ENCODE results near the gene ATF2.
"Not testable (repeated sequence)": the region's sequence is repeated elsewhere in the genome, so short reads cannot be mapped to it uniquely, and the experiment has no call there.

The ATF2 gene

DNA sequence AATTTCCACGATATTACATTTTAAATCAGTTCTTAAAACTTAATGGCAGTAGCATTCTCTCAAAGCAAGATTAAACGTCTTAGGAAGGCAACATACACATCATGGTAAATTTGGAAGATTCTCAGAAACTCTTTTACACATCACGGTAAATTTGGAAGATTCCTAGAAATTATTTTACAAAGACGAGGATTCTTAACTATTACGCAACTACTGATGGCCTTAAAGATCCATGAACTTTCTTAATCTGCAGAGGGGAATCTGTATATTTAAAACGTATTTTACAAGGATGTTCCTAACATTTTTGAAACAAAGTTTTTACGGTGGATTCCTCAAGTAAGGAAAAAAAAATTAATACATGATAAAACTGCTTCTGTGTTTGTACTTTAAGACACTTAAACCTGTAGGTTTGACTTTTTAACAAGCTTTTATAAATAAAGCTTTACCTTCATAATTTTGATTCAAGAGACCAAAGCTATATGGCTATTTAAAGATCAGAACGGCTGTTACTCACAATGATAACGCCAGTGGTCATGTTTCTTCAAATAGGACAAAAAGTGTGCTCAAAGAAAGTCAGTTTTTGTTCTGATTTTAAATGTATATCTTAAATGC lies 1.7 kb downstream of the ATF2 start:
- DNase-seq (ENCODE audit: low spot score) = no peak

DNA sequence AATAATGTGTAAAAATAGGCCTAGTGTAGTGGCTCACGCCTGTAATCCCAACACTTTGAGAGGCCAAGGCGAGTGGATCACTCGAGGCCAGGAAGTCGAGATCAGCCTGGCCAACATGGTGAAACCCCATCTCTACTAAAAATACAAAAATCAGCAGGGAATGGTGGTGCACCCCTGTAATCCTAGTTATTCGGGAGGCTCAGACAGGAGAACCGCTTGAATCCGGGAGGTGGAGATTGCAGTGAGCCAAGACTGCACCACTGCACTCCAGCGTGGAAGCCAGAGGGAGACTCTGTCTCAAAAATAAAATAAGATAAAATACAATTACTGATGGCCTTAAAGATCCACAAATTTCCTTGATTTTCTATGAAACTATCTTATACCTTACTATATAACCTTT lies 3.8 kb downstream of the ATF2 start:
- no peak for DNase-seq (ENCODE audit: low spot score)

DNA sequence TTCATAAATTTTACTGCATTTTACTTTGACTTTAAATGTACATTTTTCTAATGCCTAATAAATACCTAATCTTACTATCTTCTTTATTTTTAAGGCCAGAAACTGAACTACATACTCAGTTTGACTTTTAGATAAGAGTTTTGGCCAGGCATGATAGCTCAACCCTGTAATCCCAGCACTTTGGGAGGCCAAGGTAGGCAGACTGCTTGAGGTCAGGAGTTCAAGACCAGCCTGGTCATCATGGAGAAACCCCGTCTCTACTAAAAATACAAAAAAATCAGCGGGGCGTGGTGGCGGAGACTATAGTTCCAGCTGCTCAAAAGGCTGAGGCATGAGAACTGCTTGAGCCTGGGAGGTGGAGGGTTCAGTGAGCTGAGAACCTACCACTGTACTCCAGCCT lies 9.1 kb downstream of the ATF2 start:
- DNase-seq (ENCODE audit: low spot score) = no peak

DNA sequence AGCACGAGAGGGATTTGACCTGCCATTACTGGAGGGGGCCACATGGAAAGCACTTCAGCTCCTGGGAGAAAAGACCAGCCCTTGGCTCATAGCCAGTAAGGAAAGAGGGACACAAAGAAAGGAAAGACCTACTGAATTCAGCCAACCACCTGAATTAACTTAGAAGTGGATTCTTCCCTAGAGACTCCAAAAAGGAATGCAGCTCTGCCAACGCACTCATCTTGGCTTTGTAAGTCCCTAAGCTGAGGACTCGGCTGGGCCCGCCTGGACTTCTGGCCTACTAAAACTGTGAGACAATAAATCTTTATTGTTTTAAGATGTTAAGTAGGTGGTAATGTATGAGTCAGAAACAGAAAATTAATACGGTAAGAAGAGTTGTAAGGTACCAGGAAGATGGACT lies 11.5 kb downstream of the ATF2 start:
- DNase-seq (ENCODE audit: low spot score) = no peak

DNA sequence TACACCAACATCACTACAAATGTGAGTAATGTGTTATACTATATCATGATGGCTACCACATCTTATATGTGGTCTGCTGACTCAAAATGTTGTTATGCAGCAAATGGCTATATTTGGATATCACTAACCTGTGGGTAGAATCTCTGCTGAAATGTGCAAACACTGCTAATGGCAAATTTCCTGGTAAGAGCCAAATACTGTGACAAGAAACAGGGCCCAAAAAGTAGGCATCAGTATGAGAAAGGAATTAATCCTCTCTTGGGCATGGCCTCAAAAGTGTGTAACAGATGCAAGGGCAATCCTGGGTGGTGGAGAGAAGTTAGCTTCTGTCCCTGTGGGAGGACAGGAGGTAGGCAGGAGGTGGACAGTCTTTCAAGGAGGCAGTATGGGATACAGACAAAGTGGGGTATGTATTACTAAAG lies 13.3 kb downstream of the ATF2 start:
- no peak for DNase-seq (ENCODE audit: low spot score)

DNA sequence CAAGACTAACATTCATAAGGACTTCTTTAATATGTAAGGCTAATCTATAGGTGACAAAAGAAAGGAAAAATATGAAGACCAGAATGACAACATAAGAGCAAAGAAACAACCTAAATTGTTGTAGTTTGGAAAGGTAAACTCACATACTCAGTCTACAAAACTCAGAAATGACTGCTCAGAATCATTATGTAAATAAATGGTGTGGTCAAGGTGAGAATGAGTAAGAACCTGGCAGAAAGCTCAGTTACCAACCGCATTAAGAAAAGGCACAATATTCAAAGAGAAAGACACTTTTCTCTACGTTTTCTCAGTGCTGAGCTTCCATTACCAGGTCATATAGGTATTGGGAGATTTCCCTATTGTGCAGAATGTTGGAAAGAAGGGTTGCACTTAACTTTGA lies 15.8 kb downstream of the ATF2 start:
- no peak for DNase-seq (ENCODE audit: low spot score)

DNA sequence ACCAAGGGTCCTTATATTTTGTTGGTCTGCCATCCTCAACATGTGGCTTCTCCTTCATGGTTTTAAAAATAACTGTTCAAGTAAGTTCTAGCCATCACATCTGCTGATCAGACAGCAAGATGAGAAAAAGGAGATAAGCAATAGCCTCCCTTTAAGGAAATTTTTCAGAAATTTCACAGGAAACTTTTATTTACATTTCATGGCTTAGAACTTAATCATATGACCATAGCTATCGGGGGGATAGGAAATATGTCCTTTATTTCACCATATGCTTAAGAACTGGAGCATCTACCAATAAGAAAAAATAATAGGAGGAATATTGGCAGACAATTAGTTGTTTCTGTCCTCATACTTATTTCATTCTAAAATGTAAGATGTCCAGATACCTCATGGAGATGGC lies 16.2 kb downstream of the ATF2 start:
- no peak for DNase-seq (ENCODE audit: low spot score)

DNA sequence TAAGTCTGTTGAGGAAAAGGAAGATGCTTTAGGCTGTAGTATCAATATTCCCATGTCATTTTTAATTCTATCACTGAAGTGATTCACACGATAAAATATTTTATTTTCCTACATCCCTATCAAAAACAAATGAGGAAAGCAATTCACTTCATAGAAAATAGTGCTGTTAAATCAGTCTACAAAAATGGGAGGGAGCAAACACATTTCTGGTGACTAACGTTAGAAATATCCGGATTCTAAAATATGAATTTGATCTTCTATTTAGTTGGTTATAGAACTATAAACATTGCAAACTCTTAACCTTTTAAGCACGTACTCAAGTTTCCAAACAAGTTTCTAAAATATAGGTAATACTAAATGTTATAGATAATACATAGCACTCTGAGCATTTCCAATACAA lies 20.8 kb downstream of the ATF2 start:
- DNase-seq (ENCODE audit: low spot score) = no peak

DNA sequence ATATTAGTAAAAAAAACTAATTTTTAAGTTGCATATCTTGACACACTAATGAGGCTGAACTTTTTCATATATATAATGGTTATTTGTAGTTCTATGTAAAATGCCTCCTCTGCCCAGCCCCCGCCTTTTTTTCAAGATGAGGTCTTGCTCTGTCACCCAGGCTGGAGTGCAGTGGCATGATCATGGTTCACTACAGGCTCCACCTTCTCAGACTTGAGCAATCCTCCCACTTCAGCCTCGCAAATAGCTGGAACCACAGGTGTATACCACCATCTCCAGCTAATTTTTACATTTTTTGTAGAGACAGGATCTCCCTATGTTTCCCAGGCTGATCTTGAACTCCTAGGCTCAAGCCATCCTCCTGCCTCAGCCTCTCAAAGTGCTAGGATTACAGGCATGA lies 24.3 kb downstream of the ATF2 start:
- no peak for DNase-seq (ENCODE audit: low spot score)

DNA sequence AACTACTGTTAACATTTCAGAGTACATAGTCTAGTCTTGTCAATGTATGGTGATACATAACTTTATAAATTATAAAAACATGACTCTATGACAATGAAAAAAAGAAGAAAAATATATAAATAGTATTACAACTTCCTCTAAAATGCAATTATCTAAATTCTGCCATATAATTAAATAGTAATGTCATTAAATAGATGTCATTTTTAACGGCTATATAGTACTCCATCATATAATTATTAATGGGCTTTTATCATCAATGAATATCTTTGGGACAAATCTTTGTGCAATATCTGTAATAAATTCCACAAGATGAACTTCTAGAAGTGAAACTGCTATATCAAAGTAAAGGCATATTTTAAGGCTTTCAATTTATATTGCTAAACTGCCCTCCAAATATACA lies 24.8 kb downstream of the ATF2 start:
- no peak for DNase-seq (ENCODE audit: low spot score)

DNA sequence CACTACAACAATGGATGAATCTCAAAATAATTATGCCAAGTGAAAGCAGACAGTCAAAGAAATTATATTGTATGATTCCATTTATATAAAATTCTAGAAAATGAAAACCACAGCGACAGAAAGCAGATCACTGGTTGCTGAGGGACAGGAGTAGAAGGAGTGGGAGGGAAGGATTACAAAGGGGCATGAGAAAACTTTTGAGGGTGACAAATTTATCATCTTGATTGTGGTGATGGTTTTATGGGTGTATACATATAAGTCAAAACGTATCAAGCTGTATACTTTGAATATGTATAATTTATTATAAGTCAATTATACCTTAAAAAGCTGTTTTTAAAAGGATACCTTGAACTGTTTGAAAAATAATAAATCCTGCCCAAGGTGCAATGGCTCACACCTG lies 27.7 kb downstream of the ATF2 start:
- DNase-seq (ENCODE audit: low spot score) = no peak

DNA sequence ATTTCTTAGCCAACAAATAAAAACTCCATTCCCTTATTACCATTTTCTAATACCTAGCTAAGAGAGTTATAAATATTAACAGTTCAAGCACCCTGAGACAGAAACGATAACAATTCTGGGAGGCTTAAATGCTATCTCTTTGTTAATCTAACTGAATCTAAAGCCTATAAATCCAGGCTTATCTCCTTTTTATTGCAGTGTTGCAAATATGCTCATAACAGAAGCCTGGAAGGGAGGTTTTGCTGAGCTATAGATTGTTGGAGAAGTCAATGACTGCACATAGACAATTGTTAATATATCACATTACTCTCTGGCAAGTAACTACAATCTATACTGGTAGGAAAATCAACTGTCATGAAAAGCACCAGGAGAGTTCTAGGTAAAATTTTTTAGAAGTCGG lies 30.2 kb downstream of the ATF2 start:
- no peak for DNase-seq (ENCODE audit: low spot score)

DNA sequence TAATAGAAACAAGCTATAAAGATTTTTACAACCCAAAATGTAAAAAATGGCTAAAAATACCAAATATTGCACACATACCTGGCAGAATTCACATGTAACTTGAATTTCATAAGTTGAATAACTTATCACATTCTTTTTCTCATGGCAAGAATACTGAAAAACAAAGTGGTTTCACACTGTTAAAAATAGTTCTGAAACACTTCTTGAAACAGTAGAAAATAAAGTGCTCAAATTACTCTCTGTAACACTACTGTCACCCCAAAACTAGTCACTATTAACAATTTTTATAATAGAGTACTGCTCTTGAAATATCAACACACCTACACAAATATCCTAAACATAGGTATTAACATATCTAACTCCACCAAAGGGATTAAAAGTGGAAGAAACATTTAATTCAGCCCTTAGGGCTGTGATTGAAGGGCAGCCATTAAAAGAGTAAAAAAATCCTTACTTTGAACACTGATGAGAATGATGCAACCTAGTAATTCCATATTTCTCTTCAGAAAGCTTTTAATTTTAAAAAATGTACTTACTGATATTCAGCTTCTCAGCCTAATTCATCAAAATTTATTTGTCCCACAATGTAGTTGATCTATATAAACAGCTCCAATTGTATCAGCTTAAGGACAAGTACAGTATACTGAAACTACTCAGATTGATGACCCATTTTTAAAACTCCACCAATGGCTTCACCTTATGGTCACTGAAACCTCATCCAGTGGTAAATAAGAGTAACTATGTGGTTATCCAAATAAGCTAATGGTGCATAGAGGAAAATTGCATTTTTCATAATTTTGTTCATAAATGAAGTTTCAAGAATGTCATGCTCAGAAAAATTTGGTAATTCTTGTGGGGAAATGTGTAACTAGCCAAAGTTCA lies 31.4 kb downstream of the ATF2 start:
- no peak for DNase-seq (ENCODE audit: low spot score)

DNA sequence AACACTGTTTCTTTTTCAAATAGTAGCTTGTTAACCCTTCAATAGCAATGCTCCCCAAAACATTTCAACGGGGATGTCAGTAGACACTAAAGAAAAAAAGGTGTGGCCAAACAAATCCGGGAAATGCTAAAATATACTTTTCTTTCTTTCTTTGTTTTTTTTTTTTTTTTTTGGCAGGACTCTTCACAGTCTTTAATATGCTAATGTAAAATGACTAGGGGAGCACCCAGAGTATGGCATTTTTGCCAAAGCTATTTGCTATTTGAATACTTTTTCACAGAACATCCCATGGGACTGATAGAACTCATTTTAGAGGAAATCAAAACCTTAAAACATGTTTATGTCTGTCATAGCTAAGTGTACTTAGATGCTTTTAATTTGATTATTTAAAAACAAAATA lies 32.1 kb downstream of the ATF2 start:
- no peak for DNase-seq (ENCODE audit: low spot score)

DNA sequence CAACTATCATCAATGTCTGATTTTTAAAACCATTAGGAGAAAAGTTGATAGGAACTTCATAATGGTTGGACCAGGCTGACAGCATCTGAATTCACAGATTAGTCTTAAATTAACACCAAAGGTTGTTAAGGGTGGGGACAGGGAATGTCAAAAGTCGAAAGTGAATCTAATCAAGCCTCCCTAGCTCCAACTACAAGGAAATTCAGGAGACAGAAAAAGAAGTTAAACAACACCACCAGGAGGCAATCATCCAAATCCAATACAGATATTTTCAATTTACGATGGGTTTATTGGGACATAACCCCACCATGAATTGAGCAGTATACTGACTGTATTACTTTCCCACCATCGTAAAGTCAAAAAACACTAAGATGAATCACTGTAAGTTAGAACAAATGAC lies 32.8 kb downstream of the ATF2 start:
- DNase-seq (ENCODE audit: low spot score) = no peak

DNA sequence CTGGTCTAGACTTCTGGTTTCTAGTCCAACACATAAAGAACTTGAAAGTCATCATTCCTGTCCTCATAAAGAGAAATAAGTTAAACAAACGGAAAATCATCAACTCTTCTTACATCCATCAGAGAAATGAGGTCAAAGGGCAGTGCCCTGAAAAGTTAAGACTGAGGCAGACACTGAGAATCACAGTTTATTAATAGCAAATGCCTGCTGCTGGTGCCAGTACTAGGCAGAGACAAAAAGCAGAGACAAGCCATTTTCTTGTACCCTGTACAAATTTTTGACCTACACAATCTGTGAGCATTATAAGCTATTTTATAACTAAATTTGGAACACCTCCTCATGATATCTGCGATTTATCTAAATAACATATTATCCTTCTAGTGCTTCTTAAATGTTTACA lies 36.8 kb downstream of the ATF2 start:
- DNase-seq (ENCODE audit: low spot score) = no peak

DNA sequence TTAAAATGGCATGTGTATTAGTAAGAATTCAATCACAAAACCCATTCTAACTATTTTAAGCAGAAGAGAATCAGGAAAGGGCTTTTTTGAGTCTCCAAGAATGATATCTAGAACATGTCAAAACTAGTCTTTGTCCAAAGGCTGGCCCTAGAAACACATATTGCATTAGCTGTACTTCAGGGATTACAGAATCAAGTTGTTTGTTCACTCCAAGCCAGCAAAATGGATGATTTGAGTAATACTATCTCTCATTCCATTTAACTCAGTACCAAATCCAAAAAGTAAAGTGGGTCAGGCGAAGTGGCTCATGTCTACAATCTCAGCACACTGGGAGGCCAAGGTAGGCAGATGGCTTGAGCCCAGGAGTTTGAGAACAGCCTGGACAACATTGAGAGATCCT lies 41.3 kb downstream of the ATF2 start:
- DNase-seq (ENCODE audit: low spot score) = no peak

DNA sequence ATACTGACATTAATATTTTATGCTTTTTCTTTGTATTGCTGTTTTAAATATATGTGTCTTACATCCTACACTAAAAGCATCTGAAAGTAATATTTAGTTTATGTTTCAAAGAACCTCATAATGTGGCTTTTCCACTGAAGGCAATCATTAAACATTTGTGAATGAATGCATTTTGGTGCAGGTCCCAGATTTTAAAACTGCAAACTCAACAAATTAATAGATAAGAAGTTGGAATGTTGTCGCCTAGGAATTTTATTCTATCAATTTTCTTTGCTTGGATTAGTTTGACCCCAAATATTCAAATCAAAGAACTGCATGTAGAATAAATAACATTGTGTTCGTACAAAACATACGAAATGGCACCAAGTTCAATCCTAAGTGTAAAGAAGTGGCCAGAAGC lies 44.7 kb downstream of the ATF2 start:
- DNase-seq (ENCODE audit: low spot score) = no peak

DNA sequence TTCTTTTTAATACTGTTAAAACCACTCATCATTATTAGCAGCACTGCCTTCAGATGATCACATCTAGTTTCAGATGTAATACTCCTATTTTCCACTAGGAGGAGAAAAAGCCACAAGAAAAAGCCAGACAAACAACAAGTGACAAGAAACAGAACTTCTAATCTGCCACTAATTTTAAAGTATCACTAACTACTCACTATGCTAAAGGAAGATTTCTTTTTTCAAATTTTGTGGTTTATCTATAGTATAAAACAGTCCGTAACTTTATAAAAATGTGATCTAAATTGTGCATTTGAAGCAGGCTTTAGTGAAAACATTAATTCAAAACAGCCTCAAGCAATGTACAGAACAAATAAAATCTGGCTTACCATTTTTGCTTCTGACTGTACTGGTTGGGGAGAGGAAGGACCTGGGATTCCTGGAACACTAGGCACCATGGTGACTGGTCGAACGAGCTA lies 56.8 kb downstream of the ATF2 start:
- DNase-seq (ENCODE audit: low spot score) = peak; percentile 27

DNA sequence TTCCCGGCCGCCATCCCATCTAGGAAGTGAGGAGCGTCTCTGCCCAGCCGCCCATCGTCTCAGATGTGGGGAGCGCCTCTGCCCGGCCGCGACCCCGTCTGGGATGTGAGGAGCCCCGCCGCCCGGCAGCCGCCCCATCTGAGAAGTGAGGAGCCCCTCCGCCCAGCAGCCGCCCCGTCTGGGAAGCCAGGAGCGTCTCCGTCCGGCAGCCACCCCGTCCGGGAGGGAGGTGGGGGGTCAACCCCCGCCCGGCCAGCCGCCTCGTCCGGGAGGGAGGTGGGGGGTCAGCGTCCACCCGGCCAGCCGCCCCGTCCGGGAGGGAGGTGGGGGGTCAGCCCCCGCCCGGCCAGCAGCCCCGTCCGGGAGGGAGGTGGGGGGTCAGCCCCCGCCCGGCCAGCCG lies 59.9 kb downstream of the ATF2 start:
- not testable (repeated sequence) for DNase-seq (ENCODE audit: low spot score)

DNA sequence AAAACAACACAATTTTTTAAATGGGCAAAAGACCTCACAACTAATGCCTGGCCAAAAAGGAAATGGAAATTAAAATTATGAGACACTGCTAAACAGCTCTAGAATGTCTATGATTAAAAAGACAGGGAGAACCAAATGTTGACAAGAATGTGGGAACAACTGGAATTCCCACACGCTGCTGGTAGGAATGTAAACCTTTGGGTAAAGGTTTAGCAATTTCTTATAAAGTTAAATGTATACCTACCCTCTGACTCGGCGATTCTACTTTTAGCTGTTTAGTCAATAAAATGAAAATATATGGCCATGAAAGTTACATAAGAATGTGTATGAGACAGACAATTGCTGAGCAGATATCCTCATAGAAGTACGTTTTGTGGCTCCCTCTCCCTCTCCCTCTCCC lies 60.9 kb downstream of the ATF2 start:
- DNase-seq (ENCODE audit: low spot score) = no peak

DNA sequence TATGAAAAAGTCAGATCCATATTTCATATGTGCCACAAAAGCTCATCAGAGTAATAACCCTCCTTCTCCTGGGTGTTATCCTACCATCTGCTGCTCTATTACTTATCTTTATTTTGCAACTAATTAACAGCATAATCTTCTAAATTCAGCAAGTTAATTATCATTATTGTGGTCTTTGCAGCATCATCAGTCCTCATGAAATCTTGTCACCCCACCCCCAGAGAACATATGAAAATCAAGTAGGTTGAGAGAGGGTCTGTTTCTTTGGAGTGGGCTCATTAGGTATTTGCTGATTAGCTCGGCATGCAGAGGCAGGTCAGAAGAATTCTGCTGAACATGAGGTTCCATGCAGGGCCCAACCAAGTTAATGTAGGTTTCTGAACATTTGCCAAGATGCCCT lies 64.8 kb downstream of the ATF2 start:
- DNase-seq (ENCODE audit: low spot score) = no peak

DNA sequence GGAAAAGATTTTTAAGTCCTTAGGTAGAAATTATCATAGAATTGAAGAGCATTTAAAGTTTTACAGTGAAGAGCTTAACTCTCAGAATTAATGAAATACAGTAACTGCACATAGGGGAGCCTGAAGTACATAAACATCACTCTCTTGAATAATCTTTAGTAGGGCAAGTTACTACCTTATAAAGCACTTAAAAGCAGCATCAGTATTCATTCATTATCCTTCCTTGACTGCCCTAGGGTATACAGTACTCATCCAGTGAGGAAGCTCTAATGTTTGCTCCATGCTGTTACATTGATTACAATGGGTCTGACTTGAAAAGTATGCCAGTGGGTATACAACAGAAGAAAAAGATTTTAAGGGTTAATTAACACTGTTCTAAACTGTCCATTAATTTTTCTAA lies 66.5 kb downstream of the ATF2 start:
- DNase-seq (ENCODE audit: low spot score) = no peak

DNA sequence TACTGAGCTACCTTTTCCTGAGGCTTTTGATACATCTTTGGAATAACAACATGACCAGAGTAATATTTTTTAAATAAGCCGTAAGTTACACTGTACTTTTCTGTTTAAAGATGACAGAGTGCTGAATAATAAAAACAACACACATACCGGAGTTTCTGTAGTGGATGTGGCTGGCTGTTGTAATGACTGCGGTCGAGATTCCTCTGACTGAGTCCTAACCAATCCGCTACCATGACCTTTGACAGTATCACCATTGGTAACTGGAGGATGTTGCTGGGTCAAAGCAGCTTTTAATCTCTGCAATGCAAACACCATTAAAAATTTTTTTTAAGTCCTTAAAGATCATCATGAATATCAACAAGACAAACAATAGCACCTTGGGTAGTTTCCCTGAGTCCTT lies 70.7 kb downstream of the ATF2 start:
- no peak for DNase-seq (ENCODE audit: low spot score)

Measured in Ammon's horn (tissue), 1 donor.